RWPE1 (cell line): ENCODE measurements around the gene GLRX3.
"Not testable (repeated sequence)": the region's sequence is repeated elsewhere in the genome, so short reads cannot be mapped to it uniquely, and the experiment has no call there.

Source experiments
- CTCF ChIA-PET: fragments of 350-600 bp; sonication (Branson Sonifier 250); formaldehyde crosslinking; extraction: SDS; loops from one replicate; lab custom pipeline; 2021; lab: Yijun Ruan, JAX
- POLR2A ChIA-PET: fragments of 400-600 bp; formaldehyde crosslinking; extraction: SDS; loops from one replicate; lab custom pipeline; 2020; ENCODE audit warnings: antibody characterized with exemption; ENCODE audit not compliant: low non-redundant PET; lab: Yijun Ruan, JAX
- DNase-seq: peaks from one replicate; pipeline ENCODE4 v3.0.0; 2012; ENCODE audit warnings: low spot score
- H3K27ac ChIP-seq: fragments of 450-650 bp; 2 replicates; pipeline ENCODE4 v1.5.1; 2017
- TF ChIP-seq, protein P1 (sequence below): fragments of 450-650 bp; conservative IDR thresholded peaks from 2 replicates; pipeline ENCODE4 v1.5.1; 2017; ENCODE audit warnings: low read depth, mild to moderate bottlenecking

The GLRX3 gene

DNA sequence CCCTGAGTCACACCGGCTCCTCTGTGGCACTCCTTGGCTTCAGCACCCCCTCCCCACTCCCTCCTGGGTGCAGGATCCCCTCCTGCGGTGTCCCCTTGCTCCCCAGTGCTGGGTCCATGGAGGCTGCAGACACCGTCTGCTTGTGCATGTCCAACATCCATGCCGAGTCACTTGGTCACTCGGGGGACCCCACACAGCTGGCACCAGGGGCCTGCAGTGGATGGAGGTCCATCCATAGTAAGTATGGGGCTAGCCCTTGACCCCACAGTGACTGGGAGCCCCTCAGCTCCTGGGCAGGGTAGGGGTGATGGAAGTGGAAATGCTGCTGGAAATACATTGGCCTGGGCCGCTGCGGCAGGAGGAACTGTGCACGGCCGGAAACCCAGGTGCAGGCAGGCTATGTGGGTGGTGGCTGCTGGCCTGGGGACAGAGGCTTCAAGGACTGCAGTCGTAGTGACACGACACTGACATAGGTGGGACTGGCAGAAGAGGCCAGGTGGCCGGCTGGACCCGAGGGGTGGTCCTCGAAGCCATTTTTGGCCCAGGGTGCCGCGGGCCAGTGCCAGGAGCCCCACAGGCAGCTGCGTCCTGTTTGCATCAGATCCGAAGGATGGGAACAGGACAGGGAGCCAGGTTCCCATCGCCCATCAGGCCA is 58.9 kb downstream of the GLRX3 start:
- CTCF ChIA-PET: interaction anchor here (0.7 kb wide), 1 partner anchor 1988 kb away, joined by 3 read pairs; no protein-coding TSS in a partner anchor
- POLR2A ChIA-PET: no interaction called here
- TF ChIP-seq, protein P1, sequence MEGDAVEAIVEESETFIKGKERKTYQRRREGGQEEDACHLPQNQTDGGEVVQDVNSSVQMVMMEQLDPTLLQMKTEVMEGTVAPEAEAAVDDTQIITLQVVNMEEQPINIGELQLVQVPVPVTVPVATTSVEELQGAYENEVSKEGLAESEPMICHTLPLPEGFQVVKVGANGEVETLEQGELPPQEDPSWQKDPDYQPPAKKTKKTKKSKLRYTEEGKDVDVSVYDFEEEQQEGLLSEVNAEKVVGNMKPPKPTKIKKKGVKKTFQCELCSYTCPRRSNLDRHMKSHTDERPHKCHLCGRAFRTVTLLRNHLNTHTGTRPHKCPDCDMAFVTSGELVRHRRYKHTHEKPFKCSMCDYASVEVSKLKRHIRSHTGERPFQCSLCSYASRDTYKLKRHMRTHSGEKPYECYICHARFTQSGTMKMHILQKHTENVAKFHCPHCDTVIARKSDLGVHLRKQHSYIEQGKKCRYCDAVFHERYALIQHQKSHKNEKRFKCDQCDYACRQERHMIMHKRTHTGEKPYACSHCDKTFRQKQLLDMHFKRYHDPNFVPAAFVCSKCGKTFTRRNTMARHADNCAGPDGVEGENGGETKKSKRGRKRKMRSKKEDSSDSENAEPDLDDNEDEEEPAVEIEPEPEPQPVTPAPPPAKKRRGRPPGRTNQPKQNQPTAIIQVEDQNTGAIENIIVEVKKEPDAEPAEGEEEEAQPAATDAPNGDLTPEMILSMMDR: no peak
- H3K27ac ChIP-seq: no peak overlapping the region
- DNase-seq: no peak

DNA sequence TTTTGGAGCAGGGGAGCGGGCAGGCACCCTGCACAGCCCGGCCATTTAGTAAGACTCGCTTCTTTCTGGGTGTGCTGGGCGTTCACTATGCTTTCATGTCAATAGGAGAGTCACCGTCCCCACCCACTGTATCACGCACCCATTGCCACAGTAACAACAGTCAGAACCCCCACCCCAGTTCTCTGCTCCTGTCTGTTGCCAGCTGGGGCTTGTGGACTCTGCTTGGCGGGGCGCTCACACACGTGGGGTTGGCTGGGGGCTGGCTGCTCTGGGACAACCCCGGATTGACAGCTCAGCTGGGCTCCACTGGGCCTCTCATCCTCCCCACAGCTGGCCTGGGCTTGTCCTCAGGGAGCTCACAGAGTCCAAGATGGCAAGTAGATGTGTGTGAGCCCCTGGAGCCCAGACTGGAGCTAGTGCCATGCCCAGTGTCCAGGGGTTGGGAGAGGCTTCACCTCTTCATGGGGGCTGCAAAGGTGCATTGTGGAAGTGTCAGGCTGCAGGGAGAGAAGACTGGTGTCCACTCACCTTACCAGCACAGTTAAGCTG is 59.6 kb downstream of the GLRX3 start:
- ChIA-PET POLR2A (no interaction called here), CTCF (no interaction called here)
- TF ChIP-seq, protein P1: no peak
- H3K27ac ChIP-seq: no peak overlapping the region
- no peak for DNase-seq

DNA sequence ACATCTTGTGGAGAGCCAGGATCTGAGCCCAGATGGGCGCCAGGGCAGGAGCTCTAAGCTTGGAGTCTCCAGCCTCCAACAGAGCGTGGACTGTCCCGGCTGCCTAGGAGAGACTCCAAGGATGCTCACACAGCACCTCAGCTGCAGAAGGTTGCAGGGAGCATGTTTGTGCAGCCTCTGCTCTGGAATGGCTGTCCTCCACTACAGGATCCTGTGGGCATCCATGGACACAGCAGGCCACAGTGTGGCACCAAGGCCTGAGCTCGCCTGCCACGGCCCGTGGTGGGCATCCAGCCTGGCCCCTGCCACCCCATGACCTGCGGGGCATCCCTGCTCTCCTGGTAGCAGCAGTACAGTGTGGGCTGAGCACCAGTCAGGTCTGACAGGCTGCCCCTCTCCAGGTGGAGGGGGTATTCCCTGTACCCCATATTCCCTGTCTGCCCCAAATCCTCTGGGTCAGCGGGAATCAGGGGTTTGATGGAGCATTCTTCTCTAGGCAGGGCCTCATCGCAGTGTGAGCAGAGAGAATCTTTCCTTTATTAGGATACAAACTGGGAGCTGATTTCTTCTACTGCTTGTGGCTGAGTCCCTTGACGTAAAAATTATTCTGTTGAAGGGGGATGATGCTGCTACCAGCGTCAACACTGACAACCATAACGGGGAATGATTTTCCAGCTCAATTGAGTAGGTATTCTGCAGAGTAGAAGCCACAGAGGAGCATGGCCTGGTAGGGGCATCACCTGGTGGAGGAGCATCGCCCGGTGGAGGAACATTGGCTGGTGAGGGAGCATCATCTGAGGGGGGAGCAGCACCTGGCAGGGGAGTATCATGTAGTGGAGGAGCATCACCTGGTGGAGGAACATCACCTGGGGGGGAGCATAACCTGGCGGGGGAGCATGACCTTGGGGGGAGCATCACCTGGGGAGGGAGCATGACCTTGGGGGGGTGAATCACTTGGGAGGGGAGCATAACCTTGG is 60.6 kb downstream of the GLRX3 start:
- no peak overlapping the region for H3K27ac ChIP-seq
- CTCF ChIA-PET: interaction anchor here (0.7 kb wide), 1 partner anchor 1740 kb away, joined by 3 read pairs; no protein-coding TSS in a partner anchor
- no peak for DNase-seq
- POLR2A ChIA-PET: no interaction called here
- TF ChIP-seq, protein P1: no peak

GRCh38 chr10:130198651-130199050 is 62.5 kb downstream of the GLRX3 start:
- ChIA-PET CTCF (interaction anchor here (1.0 kb wide), 1 partner anchor 9 kb away, joined by 7 read pairs; no protein-coding TSS in a partner anchor), POLR2A (interaction anchor here (0.6 kb wide), 1 partner anchor 1233 kb away, joined by 4 read pairs; no protein-coding TSS in a partner anchor)
- DNase-seq: no peak
- no peak overlapping the region for H3K27ac ChIP-seq
- TF ChIP-seq, protein P1: no peak

GRCh38 chr10:130200179-130201042 is 64.2 kb downstream of the GLRX3 start:
- POLR2A ChIA-PET: no interaction called here
- TF ChIP-seq, protein P1: no peak
- DNase-seq: no peak
- H3K27ac ChIP-seq: no peak overlapping the region
- CTCF ChIA-PET: no interaction called here

- CTCF ChIA-PET: no interaction called here
- TF ChIP-seq, protein P1: no peak
- DNase-seq: no peak
- POLR2A ChIA-PET: no interaction called here
- no peak overlapping the region for H3K27ac ChIP-seq
Observed at GRCh38 chr10:130201043-130201380, 64.8 kb downstream of the GLRX3 start.

- not testable (repeated sequence) for DNase-seq, H3K27ac ChIP-seq
- CTCF ChIA-PET: interaction anchor here (1.2 kb wide), 1 partner anchor 12 kb away, joined by 3 read pairs; no protein-coding TSS in a partner anchor
- POLR2A ChIA-PET: interaction anchor here (0.6 kb wide), 1 partner anchor 586 kb away, joined by 3 read pairs; no protein-coding TSS in a partner anchor
Observed at GRCh38 chr10:130202150-130202549, 66.0 kb downstream of the GLRX3 start.
